ENCODE measurements around the gene DAPP1.

GRCh38 chr4:99801005-99801699, 15.5 kb upstream of the DAPP1 start:
- TF ChIP-seq EZH2 (IDR thresholded peaks at IDR 0.05): no peak
- TF ChIP-seq CTCF (IDR thresholded peaks at IDR 0.05): no peak
- no peak for TF ChIP-seq EZH2phosphoT487 (IDR thresholded peaks at IDR 0.05)

Data from neural progenitor cell (in vitro differentiated cells).